Measurements from ENCODE around the gene SNCB.
"Not testable (repeated sequence)": the region's sequence is repeated elsewhere in the genome, so short reads cannot be mapped to it uniquely, and the experiment has no call there.

SNCB gene

DNA sequence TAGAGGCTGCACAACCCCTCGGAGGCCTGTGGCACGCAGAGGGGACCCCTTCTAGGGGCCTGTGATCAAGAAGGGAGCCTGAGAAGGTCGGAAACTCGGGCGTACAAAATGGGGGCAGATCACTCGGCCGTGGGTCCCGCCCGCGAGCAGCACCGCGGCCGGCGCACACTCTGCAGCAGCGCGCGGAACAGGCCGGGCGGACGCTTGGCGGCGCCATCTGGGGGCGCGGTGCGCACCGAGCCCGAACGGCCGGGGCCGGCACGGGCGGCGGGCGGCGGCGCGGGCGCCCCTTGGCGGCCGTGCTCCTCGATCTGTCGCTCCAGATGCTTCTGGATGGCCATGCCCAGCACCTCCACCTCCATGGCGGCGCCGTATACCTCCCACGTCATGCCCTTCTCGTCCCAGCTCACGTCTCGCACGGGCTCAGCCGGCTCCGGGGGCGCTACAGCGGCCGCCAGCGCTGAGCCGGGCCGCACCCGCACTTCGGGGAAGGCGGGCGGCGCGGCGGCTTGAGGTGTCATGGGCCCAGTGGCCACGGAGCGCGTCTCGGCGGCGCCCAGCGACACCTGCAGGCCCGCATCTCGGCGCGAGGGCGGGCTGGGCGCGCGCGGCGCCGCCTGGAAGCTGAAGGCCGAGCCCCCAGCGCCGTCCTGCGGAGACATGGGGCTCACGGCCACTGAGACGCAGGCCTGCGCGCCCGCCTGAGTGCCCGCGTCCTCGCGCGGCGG is 33.5 kb downstream of the SNCB start:
- DNase-seq, result no peak

DNA sequence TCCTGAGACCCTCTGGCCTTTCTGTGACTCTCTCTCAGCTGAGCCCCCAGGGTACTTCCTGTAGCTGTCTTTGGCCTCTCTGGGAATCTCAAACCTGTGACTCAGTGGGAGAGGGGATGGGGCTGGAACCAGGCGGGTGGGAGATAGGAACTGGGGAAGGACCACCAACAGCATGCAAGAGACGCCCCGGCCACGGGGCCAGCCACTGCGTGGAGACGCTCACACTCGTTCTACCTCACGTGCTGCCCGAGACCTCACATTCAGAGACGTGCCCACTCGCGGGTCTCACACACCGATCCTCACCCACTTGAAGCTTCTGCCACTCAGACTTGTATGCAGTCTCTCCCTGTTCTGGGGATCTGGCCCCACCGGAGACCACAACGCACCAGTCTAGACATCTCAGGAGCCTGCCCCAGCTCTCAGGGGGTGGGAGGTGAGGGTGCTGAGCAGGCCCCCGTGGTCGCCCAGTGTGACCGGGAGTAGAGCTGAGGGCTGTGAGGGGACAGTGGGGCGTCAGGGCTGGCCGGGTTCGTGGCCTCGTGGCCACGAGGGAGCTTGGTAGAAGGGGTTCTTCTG is 34.2 kb downstream of the SNCB start:
- DNase-seq, result no peak

DNA sequence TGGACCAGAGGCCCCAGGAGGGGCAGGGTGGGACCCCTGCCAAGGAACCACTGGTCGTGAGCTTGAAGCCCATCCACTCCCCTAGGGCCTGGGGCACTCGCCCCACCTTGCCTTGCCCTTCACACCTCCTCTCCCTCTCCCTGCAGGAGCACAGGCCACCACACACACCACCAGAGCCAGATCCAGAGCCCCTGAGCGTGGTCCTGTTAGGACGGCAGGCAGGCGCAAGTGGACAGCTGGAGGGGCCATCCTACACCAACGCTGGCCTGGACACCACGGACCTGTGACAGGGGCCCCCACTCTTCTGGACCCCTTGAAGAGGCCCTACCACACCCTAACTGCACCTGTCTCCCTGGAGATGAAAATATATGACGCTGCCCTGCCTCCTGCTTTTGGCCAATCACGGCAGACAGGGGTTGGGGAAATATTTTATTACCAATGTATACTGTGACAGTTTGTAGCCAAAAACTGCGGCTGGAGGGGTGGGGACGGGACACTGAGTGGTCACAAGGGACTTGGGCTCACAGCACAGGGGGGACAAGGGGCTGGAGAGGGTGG is 34.9 kb downstream of the SNCB start:
- DNase-seq, result no peak

DNA sequence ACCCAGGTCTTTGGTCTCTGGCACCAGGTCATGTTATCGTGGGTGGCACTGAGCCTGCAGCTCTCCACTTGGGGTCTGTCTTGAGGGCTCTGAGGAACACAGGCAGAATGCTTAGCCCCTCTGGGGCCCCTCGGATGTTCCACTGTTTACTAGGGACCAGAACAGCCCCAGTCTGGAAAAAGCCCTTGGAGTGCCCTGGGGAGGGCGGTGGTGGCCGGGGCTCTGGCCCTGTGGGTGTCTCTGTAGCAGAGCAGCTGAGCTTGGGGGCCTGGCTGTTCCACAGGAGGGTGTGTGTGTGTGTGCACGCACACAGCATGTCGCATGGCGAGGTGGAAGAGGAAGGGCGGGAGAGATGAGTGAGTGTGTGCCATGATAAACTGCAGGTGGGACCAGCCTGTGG is 35.8 kb downstream of the SNCB start:
- no peak for DNase-seq

DNA sequence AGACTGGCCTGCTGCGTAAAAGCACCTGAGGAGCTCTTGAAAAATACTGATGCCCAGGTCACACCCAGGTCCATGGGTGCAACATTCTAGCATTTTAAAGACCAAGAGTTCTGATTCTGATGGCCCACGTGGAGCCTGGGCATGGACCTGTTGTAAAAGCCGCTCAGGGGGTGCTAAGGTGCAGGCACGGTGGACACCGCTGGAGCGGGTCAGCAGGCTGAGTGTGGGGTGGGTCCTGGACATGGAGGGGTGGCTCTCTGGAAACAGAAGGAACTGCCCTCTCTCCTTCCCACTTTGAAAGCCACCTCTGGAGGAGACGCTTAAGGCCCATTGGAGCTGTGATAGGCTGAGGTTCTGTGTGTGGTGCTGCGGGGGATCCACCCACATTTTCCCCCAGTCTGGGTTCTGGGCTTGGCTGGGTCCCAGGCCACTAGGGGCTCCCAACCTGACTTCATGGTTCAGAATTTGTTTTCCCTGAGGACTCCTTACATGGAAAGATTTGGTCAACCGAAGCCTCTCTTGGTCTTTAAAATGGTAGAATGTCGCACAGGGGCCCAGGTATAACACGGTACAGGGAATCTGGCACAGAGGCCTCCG is 37.0 kb downstream of the SNCB start:
- no peak for DNase-seq

DNA sequence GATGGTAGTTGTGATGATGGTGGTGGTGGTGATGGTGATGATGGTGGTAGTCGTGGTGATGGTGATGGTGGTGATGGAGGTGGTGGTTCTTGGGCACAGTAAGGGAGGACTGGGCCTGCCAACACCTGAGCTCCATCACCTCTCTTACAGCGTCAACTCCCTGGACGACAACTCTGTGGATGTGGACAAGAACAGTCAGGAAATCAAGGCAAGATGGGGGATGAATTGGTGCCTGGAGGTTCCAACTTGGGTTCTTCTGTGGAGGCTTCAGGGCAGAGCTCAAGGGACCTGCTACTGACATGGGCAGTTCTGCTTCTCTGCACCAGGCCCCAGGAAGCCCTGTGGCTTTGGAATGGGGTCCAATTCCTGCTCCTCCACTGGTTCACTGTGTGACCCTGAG is 37.8 kb downstream of the SNCB start:
- DNase-seq, result no peak

DNA sequence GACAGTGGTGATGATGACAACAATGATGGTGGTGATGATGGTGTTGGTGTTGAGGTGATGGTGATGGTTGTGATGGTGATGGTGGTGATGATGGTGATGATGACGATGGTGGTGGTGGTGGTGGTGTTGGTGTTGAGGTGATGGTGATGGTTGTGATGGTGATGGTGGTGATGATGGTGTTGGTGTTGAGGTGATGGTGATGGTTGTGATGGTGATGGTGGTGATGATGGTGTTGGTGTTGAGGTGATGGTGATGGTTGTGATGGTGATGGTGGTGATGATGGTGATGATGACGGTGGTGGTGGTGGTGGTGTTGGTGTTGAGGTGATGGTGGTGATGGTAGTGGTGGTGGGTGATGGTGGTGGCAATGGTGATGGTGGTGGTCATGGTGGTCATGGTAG is 38.7 kb downstream of the SNCB start:
- DNase-seq, result not testable (repeated sequence)

DNA sequence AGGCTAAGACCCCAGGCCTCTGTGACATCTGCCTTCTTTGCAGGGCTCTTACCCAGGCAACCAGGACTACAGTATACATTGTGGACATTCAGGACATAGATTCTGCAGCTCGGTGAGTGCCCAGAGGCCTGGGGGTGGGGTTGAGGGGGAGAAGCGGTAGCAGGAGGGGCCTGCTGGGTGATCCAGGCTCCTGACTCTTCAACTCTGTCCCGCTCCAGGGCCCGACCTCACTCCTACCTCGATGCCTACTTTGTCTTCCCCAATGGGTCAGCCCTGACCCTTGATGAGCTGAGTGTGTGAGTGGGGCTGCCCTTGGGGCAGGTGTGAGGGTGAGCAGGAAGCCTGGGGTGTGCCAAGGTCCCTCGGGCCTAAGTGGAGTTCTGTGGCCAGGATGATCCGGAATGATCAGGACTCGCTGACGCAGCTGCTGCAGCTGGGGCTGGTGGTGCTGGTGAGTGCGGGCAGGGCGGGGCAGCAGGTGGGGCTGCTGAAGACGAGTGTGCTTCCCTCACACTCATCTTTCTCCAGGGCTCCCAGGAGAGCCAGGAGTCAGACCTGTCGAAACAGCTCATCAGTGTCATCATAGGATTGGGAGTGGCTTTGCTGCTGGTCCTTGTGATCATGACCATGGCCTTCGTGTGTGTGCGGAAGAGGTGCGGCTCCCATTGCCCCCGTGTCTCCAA is 40.2 kb downstream of the SNCB start:
- DNase-seq, result peak; percentile 7

DNA sequence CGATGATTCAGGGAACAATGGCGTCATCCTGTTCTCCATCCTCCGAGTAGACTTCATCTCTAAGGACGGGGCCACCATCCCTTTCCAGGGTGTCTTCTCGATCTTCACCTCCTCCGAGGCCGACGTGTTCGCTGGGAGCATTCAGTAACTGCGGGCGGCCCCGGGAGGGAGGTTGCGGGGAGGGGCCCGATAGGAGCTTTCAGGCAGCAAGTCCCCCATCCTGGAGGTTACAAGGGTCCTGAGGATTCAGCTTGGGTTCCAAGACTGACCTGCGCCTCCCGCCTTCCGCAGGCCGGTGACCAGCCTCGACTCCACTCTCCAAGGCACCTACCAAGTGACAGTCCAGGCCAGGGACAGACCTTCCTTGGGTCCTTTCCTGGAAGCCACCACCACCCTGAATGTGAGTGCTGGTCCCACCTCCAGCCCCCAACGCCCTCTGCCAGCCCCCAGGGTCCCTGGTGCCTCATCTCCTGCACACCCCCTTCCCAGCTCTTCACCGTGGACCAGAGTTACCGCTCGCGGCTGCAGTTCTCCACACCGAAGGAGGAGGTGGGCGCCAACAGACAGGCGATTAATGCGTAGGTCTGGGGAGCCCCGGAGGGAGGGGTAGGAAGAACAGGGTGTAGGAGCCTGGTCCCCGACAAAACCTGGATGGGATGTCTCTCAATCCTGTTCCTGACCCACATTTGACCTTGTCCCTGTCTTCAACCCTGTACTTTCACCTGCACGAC is 41.1 kb downstream of the SNCB start:
- no peak for DNase-seq

DNA sequence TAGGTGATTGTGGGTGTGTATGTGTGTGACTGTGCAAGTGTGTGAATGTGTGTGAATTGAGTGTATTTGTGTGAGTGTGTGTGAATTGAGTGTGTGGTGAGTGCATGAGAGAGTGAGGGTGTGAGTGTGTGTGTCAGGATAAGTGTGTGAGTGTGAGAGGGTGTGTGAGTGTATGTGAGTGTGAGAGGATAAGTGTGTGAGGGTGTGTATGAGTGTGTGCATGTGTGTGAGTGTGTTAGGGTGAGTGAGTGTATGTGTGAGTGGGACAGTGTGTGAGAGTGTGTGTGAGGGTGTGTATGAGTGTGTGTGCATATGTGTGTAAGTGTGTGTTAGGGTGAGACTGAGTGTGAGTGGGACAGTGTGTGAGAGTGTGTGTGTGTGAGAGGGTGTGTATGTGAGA is 42.0 kb downstream of the SNCB start:
- no peak for DNase-seq

DNA sequence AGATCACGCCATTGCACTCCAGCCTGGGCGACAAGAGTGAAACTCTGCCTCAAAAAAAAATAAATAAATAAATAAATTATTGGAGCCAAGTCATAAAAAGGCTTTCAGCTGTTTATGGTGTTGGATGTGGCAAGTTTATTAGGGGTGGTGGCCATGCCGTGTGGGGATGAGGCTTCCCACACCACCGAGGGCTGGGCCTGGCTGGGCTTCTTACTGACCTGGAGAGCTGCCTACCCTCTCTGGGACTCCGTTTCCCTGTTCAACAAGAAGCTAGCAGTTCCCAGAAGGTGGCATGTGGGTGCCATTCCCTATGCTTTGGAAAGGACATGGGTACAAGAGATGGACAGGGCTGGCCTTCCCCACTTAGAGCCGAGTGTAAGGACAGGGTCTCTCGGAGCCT is 42.9 kb downstream of the SNCB start:
- DNase-seq, result no peak

DNA sequence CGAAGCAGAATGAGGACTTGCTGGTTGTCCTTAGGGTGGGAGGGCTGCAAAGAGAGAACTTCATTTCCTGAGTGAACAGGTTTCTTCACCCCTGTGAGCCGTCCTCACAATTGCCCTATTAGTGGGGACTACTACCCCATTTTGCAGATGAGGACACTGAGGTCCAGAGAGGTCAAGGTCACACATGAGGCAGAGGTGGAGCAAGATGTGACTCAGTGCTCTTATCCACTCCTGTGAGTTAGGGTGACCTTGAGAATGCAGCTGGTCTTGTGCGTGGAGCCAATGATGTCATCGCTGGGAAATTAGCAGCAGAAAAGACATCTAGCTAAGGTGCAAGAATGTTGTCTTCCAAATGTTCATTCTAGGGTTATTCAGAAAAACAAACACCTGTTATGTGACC is 47.3 kb downstream of the SNCB start:
- no peak for DNase-seq

DNA sequence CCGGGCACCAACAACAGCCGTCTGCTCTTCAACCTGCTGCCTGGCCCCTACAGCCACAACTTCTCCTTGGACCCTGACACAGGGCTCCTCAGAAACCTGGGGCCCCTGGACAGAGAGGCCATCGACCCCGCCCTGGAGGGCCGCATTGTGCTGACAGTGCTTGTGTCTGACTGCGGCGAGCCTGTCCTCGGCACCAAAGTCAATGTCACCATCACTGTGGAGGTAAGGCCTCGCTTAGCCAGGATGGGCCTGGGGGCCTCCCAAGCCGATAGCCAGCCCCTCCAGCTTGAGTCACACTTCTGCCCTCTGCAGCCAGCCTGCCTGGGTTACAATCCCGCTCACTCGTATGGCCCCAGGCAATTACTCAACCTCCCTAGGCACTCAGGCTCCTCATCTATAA is 49.0 kb downstream of the SNCB start:
- DNase-seq, result no peak

DNA sequence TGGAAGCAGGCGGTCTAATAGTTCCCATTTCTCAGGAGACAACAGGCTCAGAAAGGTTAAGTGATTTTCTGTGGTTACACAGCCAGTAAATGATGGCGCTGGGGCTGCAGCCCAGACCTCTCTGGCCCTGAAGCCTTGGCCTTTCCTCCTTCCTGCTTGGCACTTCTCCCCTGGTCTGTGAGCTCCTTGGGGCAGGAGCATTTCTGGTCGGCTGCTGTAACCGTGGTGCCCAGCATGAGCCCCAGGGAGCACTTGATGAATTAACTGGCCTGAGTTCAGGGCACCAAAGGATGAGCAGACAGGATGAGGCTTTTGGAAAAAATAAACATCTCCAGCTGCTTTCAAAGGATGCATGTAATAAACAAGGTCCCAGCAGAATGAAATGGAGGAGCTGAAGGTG is 51.0 kb downstream of the SNCB start:
- no peak for DNase-seq

DNA sequence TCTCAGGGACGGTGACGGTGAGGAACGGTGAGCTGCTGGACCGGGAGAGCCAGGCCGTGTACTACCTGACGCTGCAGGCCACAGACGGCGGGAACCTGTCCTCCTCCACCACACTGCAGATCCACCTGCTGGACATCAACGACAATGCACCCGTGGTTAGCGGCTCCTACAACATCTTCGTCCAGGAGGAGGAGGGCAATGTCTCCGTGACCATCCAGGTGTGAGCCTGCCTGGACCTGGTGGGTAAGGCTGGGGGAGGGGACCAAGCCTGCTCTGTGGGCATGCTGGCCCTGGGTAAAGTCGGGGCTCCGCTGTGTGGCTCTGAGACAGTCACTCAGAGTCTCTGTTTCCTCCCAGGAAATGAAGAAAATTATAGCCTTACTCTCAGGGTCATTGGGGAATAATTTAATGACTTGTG is 51.9 kb downstream of the SNCB start:
- no peak for DNase-seq

DNA sequence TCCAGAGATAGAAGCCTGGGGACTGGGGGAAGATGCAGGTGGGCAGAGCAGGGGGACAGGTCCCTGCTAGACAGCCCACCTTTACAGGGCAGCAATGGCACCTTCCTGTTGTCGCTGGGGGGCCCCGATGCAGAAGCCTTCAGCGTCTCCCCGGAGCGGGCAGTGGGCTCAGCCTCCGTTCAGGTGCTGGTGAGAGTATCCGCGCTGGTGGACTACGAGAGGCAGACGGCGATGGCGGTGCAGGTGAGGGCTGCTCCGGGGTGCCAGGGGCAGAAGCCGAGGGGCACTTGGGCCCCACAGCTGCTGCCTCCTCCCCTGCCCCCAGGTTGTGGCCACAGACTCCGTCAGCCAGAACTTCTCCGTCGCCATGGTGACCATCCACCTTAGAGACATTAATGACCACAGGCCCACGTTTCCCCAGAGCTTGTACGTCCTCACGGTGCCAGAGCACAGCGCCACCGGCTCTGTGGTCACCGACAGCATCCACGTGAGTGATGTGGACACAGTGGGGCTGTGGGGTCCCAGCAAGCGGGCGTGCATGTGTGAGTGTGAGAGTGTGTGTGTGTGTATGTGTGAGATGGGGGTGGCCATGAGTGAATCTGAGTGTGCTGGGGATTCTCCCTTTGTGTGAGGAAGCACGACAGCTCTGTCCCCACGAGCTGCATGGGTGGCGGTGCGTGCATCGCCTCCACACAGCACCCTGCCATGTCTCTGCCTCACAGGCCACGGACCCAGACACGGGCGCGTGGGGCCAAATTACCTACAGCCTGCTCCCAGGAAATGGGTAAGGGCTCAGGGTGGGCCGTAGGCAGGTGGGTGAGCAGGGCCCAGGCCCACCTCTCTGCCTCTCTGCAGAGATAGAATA is 52.8 kb downstream of the SNCB start:
- DNase-seq, result no peak

DNA sequence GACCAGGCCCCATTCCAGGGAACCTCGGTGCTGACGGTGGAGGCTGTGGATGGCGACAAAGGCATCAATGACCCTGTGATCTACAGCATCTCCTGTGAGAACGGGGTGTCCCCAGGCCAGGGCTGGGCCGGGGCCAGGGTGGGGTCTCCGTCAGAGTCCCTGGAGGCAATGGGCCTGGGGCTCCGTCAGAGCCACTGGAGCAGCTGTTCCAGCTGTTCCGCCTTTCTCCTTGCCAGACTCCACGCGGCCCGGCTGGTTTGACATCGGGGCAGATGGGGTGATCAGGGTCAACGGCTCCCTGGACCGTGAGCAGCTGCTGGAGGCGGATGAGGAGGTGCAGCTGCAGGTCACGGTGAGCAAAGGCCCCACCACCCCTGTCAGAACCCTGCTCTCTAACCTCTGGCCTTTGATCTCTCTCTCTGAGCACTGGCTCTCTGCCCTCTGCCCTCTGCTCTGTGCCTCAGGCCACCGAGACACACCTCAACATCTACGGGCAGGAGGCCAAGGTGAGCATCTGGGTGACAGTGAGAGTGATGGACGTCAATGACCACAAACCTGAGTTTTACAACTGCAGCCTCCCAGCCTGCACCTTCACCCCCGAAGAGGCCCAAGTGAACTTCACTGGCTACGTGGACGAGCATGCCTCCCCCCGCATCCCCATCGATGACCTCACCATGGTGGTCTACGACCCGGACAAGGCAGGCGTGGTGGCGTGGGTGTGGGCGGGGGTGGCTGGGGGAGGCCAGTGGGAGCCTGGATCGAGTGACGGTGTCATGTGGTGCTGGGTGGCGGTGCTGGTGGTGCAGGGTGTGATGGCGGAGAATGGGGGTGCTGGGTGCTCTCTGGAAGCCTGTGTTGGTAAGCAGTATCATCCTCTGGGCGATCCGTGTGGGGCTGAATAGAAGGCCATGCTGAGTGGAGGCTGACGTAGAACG is 54.6 kb downstream of the SNCB start:
- no peak for DNase-seq

DNA sequence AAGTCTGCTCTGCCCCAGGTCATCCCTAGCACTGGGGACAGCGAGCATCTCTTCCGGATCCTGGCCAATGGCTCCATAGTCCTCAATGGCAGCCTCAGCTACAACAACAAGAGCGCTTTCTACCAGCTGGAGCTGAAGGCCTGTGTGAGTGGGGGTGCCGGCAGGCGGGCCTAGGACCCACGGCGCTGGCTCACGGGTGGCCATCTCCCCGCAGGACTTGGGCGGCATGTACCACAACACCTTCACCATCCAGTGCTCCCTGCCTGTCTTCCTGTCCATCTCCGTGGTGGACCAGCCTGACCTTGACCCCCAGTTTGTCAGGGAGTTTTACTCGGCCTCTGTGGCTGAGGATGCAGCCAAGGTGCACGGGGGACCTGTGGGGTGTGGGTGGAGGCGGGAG is 55.3 kb downstream of the SNCB start:
- DNase-seq, result no peak

DNA sequence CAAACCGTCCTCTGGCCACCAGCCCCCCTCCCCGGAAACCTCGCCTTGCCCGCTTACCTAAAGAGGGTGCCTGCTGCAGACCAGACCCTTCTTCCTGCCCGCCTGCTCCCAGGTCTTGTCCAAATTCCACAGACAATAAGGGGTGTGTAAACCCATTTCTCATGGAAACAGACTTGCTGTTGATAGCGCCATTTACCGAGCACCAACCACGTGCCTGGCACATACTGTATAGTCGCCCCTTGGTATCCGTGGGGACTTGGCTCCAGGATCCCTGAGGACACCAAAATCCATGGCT is 56.1 kb downstream of the SNCB start:
- DNase-seq, result no peak

DNA sequence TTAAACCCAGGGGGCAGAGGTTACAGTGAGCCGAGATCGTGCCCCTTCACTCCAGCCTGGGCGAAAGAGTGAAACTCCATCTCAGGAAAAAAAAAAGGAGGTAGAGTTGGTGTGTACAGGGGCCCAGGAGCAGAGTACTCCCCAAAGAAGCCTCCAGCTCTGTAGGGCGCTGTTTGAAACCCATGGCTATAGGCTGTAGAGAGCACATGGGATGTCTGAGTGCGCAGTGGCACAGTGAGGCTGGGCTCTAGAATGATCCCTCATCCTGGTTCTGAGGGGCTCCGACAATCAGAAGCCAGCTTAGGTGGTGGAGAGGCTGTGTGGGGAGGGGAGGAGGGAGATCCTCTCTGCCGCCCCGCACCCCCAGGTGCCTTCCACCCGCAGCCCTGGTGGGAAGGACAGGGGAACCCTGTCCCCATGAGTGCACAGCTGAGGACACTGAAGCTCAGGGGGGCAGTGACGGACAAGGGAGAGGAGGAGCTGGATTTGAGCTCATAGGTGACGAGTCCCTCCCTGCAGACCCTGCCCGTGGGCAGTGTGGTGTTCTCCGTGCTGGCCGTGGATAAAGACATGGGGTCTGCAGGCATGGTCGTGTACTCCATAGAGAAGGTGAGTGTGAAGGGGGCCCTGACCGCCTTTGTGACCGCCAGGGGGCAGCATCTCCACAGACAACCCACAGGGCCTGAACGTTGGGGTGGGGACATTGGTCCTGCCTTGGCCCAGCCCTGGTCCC is 56.6 kb downstream of the SNCB start:
- peak; percentile 3 for DNase-seq
